Gastroesophageal sphincter (tissue), 3 donors: Measurements from ENCODE around the gene EPB41L4A.

Experiments
- CTCF ChIP-seq, 4 experiments: fragments of 200-600 bp in 2 of 4; fragments of 450-650 bp in 2 of 4; sonication (generic) in 1 of 4; IDR thresholded peaks; one replicate each; pipeline ENCODE4 v1.5.1; 2017 to 2019; ENCODE audit warnings: antibody characterized with exemption in 4 of 4, mild to moderate bottlenecking in 2 of 4, moderate library complexity in 2 of 4
- EP300 ChIP-seq: sonication (generic); formaldehyde crosslinking; IDR thresholded peaks from one replicate; pipeline ENCODE4 v1.6.1; 2017; ENCODE audit warnings: antibody characterized with exemption, mild to moderate bottlenecking
- POLR2A ChIP-seq, 2 donors: fragments of 450-650 bp; IDR thresholded peaks; one replicate each; pipeline ENCODE4 v1.6.1; 2017; ENCODE audit warnings: antibody characterized with exemption in 2 of 2, mild to moderate bottlenecking in 2 of 2, moderate library complexity in 1 of 2
- POLR2AphosphoS5 ChIP-seq: sonication (generic); formaldehyde crosslinking; IDR thresholded peaks from one replicate; pipeline ENCODE4 v1.6.1; 2017; ENCODE audit warnings: antibody characterized with exemption

DNA sequence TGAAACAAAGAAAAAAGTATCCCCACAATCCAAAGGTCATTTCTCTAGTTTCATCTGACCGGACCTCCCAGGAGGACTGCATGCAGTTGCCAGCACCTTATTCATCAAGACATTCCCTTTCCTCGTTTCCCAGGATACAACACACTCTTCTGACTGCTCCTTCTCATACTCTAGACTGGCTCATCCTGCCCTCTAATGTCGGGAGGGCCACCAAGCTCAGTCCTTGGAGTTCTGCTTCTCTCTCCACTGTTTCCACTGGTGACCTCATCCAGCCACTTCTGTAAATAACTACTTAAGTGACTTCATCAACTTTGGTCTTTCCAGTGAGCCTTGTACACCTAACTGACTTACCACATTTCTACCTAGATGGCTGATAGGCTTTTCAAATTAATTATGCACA lies 179.1 kb downstream of the EPB41L4A start:
- TF ChIP-seq CTCF (IDR thresholded peaks at IDR 0.05) (no peak), POLR2AphosphoS5 (no peak), POLR2A (IDR thresholded peaks at IDR 0.05) (no peak), EP300 (no peak)
